ENCODE measurements around the gene RASGRP3. TPM values are rescaled to one million over a fixed set of nuclear protein-coding genes. Genes with fewer than 3 reads are reported as not detected.

Gene RASGRP3
- total and polyA plus RNA-seq, 9 of the 15 experiments (the other 6 are each of a cell fraction or from before 2014, with no cell fraction given) = 0.18 to 1.7 (median 1.2) TPM

DNA sequence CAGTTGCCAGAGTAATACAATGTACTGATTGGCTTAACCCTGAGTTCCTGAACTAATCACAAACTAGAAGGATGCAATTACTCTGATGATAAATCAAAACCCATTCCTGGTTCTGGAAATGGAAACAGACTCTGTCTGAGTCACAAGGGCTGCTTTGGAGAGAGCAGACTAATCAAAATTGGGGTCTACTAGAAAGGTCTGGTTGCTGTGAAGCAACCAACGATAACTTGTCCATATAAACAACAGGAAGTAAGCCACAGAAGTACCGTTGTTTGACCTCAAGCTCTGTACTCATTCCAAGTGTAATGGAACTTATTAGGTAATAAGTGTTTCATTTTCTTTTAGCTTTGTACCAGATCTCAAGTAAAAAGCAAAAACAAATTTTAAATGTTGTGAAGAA lies 49.7 kb downstream of the RASGRP3 start:
- H3K4me1 ChIP-seq (replicated peaks in 1 of 2; ENCODE audit: control insufficient read depth in 2 of 2, insufficient read depth in 2 of 2, low read length in 2 of 2) = no peaks in the 10 kb centered on the region
- no TSS peak for BruUV-seq (replicated peaks)
- POLR2A ChIA-PET = no interaction called here
- no peaks in the 10 kb centered on the region for H3K36me3 ChIP-seq (ENCODE audit: control insufficient read depth, insufficient read depth, low read length)
- no peaks in the 10 kb centered on the region for H4K20me1 ChIP-seq (replicated peaks; ENCODE audit: control insufficient read depth, insufficient read depth, low read length)
- FAIRE-seq (no peak), DNase-seq (ENCODE audit: extremely low read depth in 1 of 4, low spot score in 3 of 4) (no peak), ATAC-seq (no peak)
- no peaks in the 10 kb centered on the region for H3K9me3 ChIP-seq (replicated peaks; ENCODE audit: control insufficient read depth, insufficient read depth, low read depth, low read length)
- no peak overlapping the region for H3K9ac ChIP-seq (ENCODE audit: insufficient read depth in 1 of 2, low read depth in 2 of 2, low read length in 2 of 2)
- TF ChIP-seq MTA2 (IDR thresholded peaks at IDR 0.05; ENCODE audit: low read depth) = no peak
- no peak for TF ChIP-seq TAL1 (IDR thresholded peaks at IDR 0.05)
- TF ChIP-seq RFX7 (CRISPR knock-in tag; IDR thresholded peaks at IDR 0.05) = no peak
- no peak for TF ChIP-seq ADNP (tag; IDR thresholded peaks at IDR 0.05)
- no peak for TF ChIP-seq EP300 (IDR thresholded peaks at IDR 0.05; ENCODE audit: low read length)
- no peak for TF ChIP-seq POLR2B (IDR thresholded peaks at IDR 0.05; ENCODE audit: low read depth, partially characterized antibody)
- TF ChIP-seq NRF1 (conservative IDR thresholded peaks at IDR 0.05 in 1 of 2, IDR thresholded peaks at IDR 0.05 in 1 of 2) = no peak
- TF ChIP-seq COPS2 (conservative IDR thresholded peaks at IDR 0.05) = no peak
- TF ChIP-seq NCOA4 (IDR thresholded peaks at IDR 0.05; ENCODE audit: partially characterized antibody) = no peak
- no peak for TF ChIP-seq PML (IDR thresholded peaks at IDR 0.05; ENCODE audit: low read length)
- no peak for TF ChIP-seq CHD2 (IDR thresholded peaks at IDR 0.05; ENCODE audit: low read depth, low read length)
- no peak for TF ChIP-seq POLR2AphosphoS5 (IDR thresholded peaks at IDR 0.05; ENCODE audit: control insufficient read depth, insufficient read depth, low read depth, low read length)
- no peak for TF ChIP-seq SMAD2 (IDR thresholded peaks at IDR 0.05; ENCODE audit: low read depth, low read length)
- no peak for TF ChIP-seq ZNF75A (CRISPR knock-in tag; IDR thresholded peaks at IDR 0.05)
- no peak for TF ChIP-seq PHB (CRISPR knock-in tag; IDR thresholded peaks at IDR 0.05)
- no peak for TF ChIP-seq SRF (CRISPR knock-in tag; IDR thresholded peaks at IDR 0.05)
- TF ChIP-seq CTBP1 (IDR thresholded peaks at IDR 0.05; ENCODE audit: borderline replicate concordance) = no peak
- no peak for TF ChIP-seq PYGO2 (tag; IDR thresholded peaks at IDR 0.05)
- peaks cover 8 to 9% of the 10 kb centered on the region in 2 experiments for H3K27me3 ChIP-seq (ENCODE audit: control insufficient read depth in 2 of 2, insufficient read depth in 2 of 2, low read length in 2 of 2)
- no peak overlapping the region for H3K4me3 ChIP-seq
- CTCF ChIA-PET (ENCODE audit: low intra/inter-chr PET ratio) = no interaction called here
- H3K9me1 ChIP-seq (ENCODE audit: control insufficient read depth, insufficient read depth, low read length) = no peaks in the 10 kb centered on the region
- H3K4me2 ChIP-seq (ENCODE audit: insufficient read depth, low read length) = no peak overlapping the region
- in situ Hi-C loops (cut with MboI) (no loop called here), intact Hi-C loops (cut with micrococcal nuclease) (no loop called here)
- H3K79me2 ChIP-seq (ENCODE audit: control insufficient read depth, insufficient read depth, low read length) = no peaks in the 10 kb centered on the region
- WGBS (ENCODE audit: insufficient coverage, low coverage, missing lambda C conversion rate) = 0% methylated on average over 2 of the region's 2 CpGs
- H2AFZ ChIP-seq (ENCODE audit: low read depth, low read length) = no peak overlapping the region
- H3K27ac ChIP-seq (ENCODE audit: extremely low read depth, low read depth, low read length) = no peak overlapping the region

Measured in K562 (cell line).